ENCODE data around the gene PTMA.
A peak's percentile ranks its signal among the peaks of the same experiment; 100 is the strongest.

PTMA gene

GRCh38 chr2:231685349-231686191 lies 22.8 kb upstream of the PTMA start:
- H3K27ac Mint-ChIP-seq = peak overlapping the region; percentile 92
- no peaks in the 10 kb centered on the region for H3K36me3 Mint-ChIP-seq
- peaks cover 45% of the 10 kb centered on the region for H3K4me1 Mint-ChIP-seq
- no peaks in the 10 kb centered on the region for H3K27me3 Mint-ChIP-seq
- no peaks in the 10 kb centered on the region for H3K9me3 Mint-ChIP-seq
- no peak for ATAC-seq
- H3K4me3 Mint-ChIP-seq = no peak overlapping the region

GRCh38 chr2:231686192-231687100 lies 21.9 kb upstream of the PTMA start:
- ATAC-seq = no peak
- Mint-ChIP-seq H3K27ac (peak overlapping the region; percentile 75), H3K27me3 (no peaks in the 10 kb centered on the region), H3K36me3 (no peaks in the 10 kb centered on the region), H3K4me3 (no peak overlapping the region), H3K4me1 (peaks cover 42% of the 10 kb centered on the region), H3K9me3 (no peaks in the 10 kb centered on the region)

GRCh38 chr2:231687133-231687852 lies 21.0 kb upstream of the PTMA start:
- Mint-ChIP-seq H3K27ac (peak overlapping the region; percentile 75), H3K9me3 (no peaks in the 10 kb centered on the region), H3K4me3 (peak overlapping the region; percentile 52), H3K4me1 (peaks cover 37% of the 10 kb centered on the region), H3K36me3 (no peaks in the 10 kb centered on the region), H3K27me3 (no peaks in the 10 kb centered on the region)
- peak; percentile 89 for ATAC-seq

GRCh38 chr2:231687961-231688360 lies 20.4 kb upstream of the PTMA start:
- H3K9me3 Mint-ChIP-seq = no peaks in the 10 kb centered on the region
- peak overlapping the region; percentile 75 for H3K27ac Mint-ChIP-seq
- no peak overlapping the region for H3K4me3 Mint-ChIP-seq
- peaks cover 33% of the 10 kb centered on the region for H3K4me1 Mint-ChIP-seq
- no peak for ATAC-seq
- no peaks in the 10 kb centered on the region for H3K36me3 Mint-ChIP-seq
- no peaks in the 10 kb centered on the region for H3K27me3 Mint-ChIP-seq

- H3K9me3 Mint-ChIP-seq = no peaks in the 10 kb centered on the region
- no peak overlapping the region for H3K4me3 Mint-ChIP-seq
- no peaks in the 10 kb centered on the region for H3K27me3 Mint-ChIP-seq
- H3K4me1 Mint-ChIP-seq = peaks cover 32% of the 10 kb centered on the region
- no peak overlapping the region for H3K27ac Mint-ChIP-seq
- ATAC-seq = no peak
- no peaks in the 10 kb centered on the region for H3K36me3 Mint-ChIP-seq
Observed at GRCh38 chr2:231688719-231689118, 19.6 kb upstream of the PTMA start.

GRCh38 chr2:231689124-231689893 lies 19.0 kb upstream of the PTMA start:
- no peaks in the 10 kb centered on the region for H3K27me3 Mint-ChIP-seq
- ATAC-seq = no peak
- peaks cover 26% of the 10 kb centered on the region for H3K4me1 Mint-ChIP-seq
- no peak overlapping the region for H3K4me3 Mint-ChIP-seq
- no peaks in the 10 kb centered on the region for H3K36me3 Mint-ChIP-seq
- H3K9me3 Mint-ChIP-seq = no peaks in the 10 kb centered on the region
- no peak overlapping the region for H3K27ac Mint-ChIP-seq

GRCh38 chr2:231691251-231691772 lies 17.0 kb upstream of the PTMA start:
- H3K36me3 Mint-ChIP-seq = no peaks in the 10 kb centered on the region
- H3K27ac Mint-ChIP-seq = no peak overlapping the region
- H3K4me1 Mint-ChIP-seq = peaks cover 13% of the 10 kb centered on the region
- no peak overlapping the region for H3K4me3 Mint-ChIP-seq
- H3K27me3 Mint-ChIP-seq = no peaks in the 10 kb centered on the region
- ATAC-seq = no peak
- H3K9me3 Mint-ChIP-seq = no peaks in the 10 kb centered on the region

- Mint-ChIP-seq H3K36me3 (no peaks in the 10 kb centered on the region), H3K27me3 (no peaks in the 10 kb centered on the region), H3K9me3 (no peaks in the 10 kb centered on the region), H3K4me1 (no peaks in the 10 kb centered on the region), H3K27ac (no peak overlapping the region), H3K4me3 (no peak overlapping the region)
- ATAC-seq = no peak
Observed at GRCh38 chr2:231692847-231693246, 15.5 kb upstream of the PTMA start.

- Mint-ChIP-seq H3K27me3 (no peaks in the 10 kb centered on the region), H3K4me1 (no peaks in the 10 kb centered on the region), H3K36me3 (no peaks in the 10 kb centered on the region), H3K4me3 (no peak overlapping the region), H3K9me3 (no peaks in the 10 kb centered on the region), H3K27ac (no peak overlapping the region)
- ATAC-seq = no peak
Observed at GRCh38 chr2:231693956-231694355, 14.4 kb upstream of the PTMA start.

- no peaks in the 10 kb centered on the region for H3K9me3 Mint-ChIP-seq
- ATAC-seq = no peak
- no peaks in the 10 kb centered on the region for H3K36me3 Mint-ChIP-seq
- no peaks in the 10 kb centered on the region for H3K4me1 Mint-ChIP-seq
- no peak overlapping the region for H3K27ac Mint-ChIP-seq
- no peak overlapping the region for H3K4me3 Mint-ChIP-seq
- no peaks in the 10 kb centered on the region for H3K27me3 Mint-ChIP-seq
Observed at GRCh38 chr2:231696004-231696367, 12.3 kb upstream of the PTMA start.

GRCh38 chr2:231699006-231699405 lies 9.3 kb upstream of the PTMA start:
- Mint-ChIP-seq H3K36me3 (no peaks in the 10 kb centered on the region), H3K27ac (no peak overlapping the region), H3K4me1 (peaks cover 6% of the 10 kb centered on the region), H3K27me3 (no peaks in the 10 kb centered on the region), H3K9me3 (no peaks in the 10 kb centered on the region), H3K4me3 (no peak overlapping the region)
- no peak for ATAC-seq

- no peak overlapping the region for H3K4me3 Mint-ChIP-seq
- H3K27ac Mint-ChIP-seq = peak overlapping the region; percentile 32
- no peaks in the 10 kb centered on the region for H3K36me3 Mint-ChIP-seq
Observed at GRCh38 chr2:231701456-231702373, 6.6 kb upstream of the PTMA start.

GRCh38 chr2:231704017-231704416 lies 4.3 kb upstream of the PTMA start:
- no peak overlapping the region for H3K27ac Mint-ChIP-seq
- H3K4me3 Mint-ChIP-seq = no peak overlapping the region

More at GRCh38 chr2:231701456-231702373, 6.6 kb upstream of the PTMA start:
- Mint-ChIP-seq H3K27me3 (no peaks in the 10 kb centered on the region), H3K4me1 (peaks cover 18% of the 10 kb centered on the region), H3K9me3 (no peaks in the 10 kb centered on the region)
- no peak for ATAC-seq

More at GRCh38 chr2:231704017-231704416, 4.3 kb upstream of the PTMA start:
- Mint-ChIP-seq H3K9me3 (no peaks in the 10 kb centered on the region), H3K27me3 (no peaks in the 10 kb centered on the region), H3K36me3 (peaks cover 8% of the 10 kb centered on the region), H3K4me1 (peaks cover 18% of the 10 kb centered on the region)
- ATAC-seq = no peak

All from stimulated activated memory B cell treated with anti-CD40 and anti-IgM and Interleukin-4, amounts not matched to agents 10 μg/mL and 1 μg/mL and 100 μg/mL, for 72 hours (primary cell).